Heart left ventricle (tissue), 13 donors: ENCODE data around the gene IL23A.

ENCODE experiments used
- CTCF ChIP-seq, 12 donors: fragments of 200-600 bp; sonication (generic) in 4 of 12; IDR thresholded peaks; one replicate each; pipeline versions ENCODE4 v1.5.0 to v1.8.0; 2018 to 2022; ENCODE audit warnings: antibody characterized with exemption in 12 of 12, mild to moderate bottlenecking in 5 of 12
- POLR2A ChIP-seq, 2 donors: fragments of 450-650 bp; IDR thresholded peaks; one replicate each; pipeline ENCODE4 v1.6.1; 2017; ENCODE audit warnings: antibody characterized with exemption in 2 of 2, mild to moderate bottlenecking in 2 of 2, moderate library complexity in 2 of 2
- donor health status: ischemic (EF 13 %, LVEDD 7.1; RV severe dilation, severe dysfunction).
- donor health status: DM: no; HTN: yes; CAD: no.
- donor health status: DM: no; HTN: no; CAD: no.
- donor health status: ischemic (EF 25% LVEDD 6.9; RV normal size, moderate dysfunction).
- donor health status: ischemic (EF 25% LVEDD 5.7; RV mildly dilated, moderate dysfunction).
- donor health status: ischemic (EF 35%, LVEDD 5.7; RV mildly dilated, moderate dysfunction).
- donor health status: nonischemic (EF 11% LVEDD 7.7; RV severe dilation, severe dysfunction).
- donor health status: DM: yes; HTN: yes; CAD: no.
- donor health status: PGD.
- donor health status: ischemic (EF 29% LVEDD 5.4; RV normal size, mild dysfunction).
- donor health status: nonischemic (EF 23%, LVEDD 6.1; RV moderate dilation, normal function).

- TF ChIP-seq CTCF (IDR thresholded peaks at IDR 0.05) (no peak), POLR2A (IDR thresholded peaks at IDR 0.05) (no peak)
These were observed 2.9 kb downstream of the IL23A start for GRCh38 chr12:56341616-56342015.
